Stimulated activated naive B cell treated with anti-CD40 and anti-IgM and Interleukin-4, amounts not matched to agents 10 μg/mL and 1 μg/mL and 100 μg/mL, for 72 hours (primary cell): ENCODE data around the gene STAT6.

ENCODE experiments used
- ATAC-seq, 2 donors: fragments of 150-1000 bp; cut with Tn5 transposase; replicated peaks; 2 replicates each; pipeline ENCODE4 v1.10.0; 2021; ENCODE audit warnings: moderate library complexity in 1 of 2
- DNase-seq: peaks from one replicate; pipeline ENCODE4 v3.0.0; 2021
- H3K27ac Mint-ChIP-seq: one replicate; pipeline ENCODE4 v1.8.0; 2022; ENCODE audit warnings: mild to moderate bottlenecking, mixed read lengths
- H3K27me3 Mint-ChIP-seq, 2 donors: one replicate each; pipeline ENCODE4 v1.8.0; 2022; ENCODE audit warnings: mixed read lengths in 2 of 2
- H3K36me3 Mint-ChIP-seq, 2 donors: one replicate each; pipeline ENCODE4 v1.8.0; 2022; ENCODE audit warnings: mixed read lengths in 2 of 2, mild to moderate bottlenecking in 1 of 2
- H3K4me1 Mint-ChIP-seq, 2 donors: one replicate each; pipeline ENCODE4 v1.8.0; 2022; ENCODE audit warnings: mixed read lengths in 2 of 2, mild to moderate bottlenecking in 1 of 2
- H3K4me3 Mint-ChIP-seq, 2 donors: one replicate each; pipeline ENCODE4 v1.8.0; 2022; ENCODE audit warnings: mild to moderate bottlenecking in 2 of 2, mixed read lengths in 2 of 2, moderate library complexity in 1 of 2
- H3K9me3 Mint-ChIP-seq, 2 donors: one replicate each; pipeline ENCODE4 v1.8.0; 2022; ENCODE audit warnings: mixed read lengths in 2 of 2, mild to moderate bottlenecking in 1 of 2

Gene STAT6

DNA sequence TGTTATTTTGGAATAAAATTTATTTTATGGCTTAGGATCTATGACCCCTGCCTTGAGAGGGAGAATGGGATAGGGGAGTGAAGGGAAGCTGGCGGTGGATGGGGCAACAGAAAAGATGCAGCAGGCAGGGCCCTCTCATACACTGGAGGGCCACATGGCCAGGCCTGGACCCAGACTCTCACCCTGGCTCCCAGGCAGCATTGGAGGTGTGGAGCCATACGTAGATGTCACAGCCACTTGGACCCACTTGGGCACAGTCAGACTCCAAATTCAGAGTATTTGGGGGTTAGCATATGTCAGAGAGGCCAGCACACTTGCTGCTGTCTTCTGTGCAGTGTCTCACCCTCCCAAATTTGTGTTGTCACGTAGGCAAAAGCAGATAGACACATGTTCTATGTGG lies 15.7 kb downstream of the STAT6 start:
- Mint-ChIP-seq H3K36me3 (peaks cover 63 to 90% of the 10 kb centered on the region in 2 donors), H3K4me3 (no peak overlapping the region), H3K27ac (peak overlapping the region; percentile 96), H3K9me3 (no peaks in the 10 kb centered on the region), H3K4me1 (peaks cover 74 to 91% of the 10 kb centered on the region in 2 donors), H3K27me3 (no peaks in the 10 kb centered on the region)
- ATAC-seq (no peak), DNase-seq (no peak)

DNA sequence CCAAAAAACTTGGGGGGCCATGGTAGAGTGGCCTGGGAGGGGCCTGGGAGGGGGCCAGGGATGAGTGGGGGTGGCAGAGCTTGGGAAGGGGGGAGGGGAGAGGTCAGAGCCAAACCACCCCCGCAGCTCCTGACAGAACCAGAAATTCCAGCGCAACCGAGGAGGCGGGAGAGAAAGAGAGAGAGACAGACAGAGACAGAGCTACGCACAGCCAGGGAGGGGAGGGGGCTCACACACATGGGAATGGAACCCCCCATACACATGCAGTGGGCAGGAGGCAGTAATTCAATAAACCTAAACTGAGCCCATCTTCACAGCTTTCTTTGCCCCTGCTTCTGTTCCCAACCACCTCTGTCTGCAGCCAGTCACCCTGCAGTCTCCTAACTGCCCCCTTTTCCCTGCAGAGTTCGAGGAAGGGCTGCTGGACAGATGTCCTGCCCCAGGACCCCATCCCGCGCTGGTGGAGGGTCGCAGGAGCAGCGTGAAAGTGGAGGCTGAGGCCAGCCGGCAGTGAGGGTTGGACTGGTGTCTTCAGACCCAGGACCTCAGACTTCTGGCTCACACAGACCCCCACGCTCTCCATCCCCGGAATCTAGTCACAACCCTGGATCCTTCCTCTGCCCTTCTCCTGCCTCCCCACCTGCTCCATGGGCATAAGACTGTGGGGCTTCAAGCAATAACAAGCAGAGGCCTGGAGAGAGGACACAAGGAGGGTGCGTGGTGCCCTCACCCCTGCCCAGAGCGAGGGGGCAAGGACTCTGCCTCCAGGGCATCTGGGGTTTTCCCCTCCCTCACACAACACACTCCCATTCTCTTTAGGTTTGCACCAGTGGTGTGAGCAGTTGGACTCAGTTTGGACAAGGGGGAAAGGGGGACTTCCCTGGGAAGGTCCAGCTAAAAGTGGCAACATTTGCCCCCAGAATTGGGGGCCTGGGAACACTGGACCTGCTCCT lies 16.7 kb downstream of the STAT6 start:
- H3K9me3 Mint-ChIP-seq = no peaks in the 10 kb centered on the region
- peak overlapping the region; percentile 96 for H3K27ac Mint-ChIP-seq
- H3K4me3 Mint-ChIP-seq = peak overlapping the region; percentile 73 to 83
- H3K27me3 Mint-ChIP-seq = no peaks in the 10 kb centered on the region
- ATAC-seq = peak; percentile 8 to 14
- peaks cover 74 to 91% of the 10 kb centered on the region in 2 donors for H3K4me1 Mint-ChIP-seq
- no peak for DNase-seq
- peaks cover 61 to 87% of the 10 kb centered on the region in 2 donors for H3K36me3 Mint-ChIP-seq

DNA sequence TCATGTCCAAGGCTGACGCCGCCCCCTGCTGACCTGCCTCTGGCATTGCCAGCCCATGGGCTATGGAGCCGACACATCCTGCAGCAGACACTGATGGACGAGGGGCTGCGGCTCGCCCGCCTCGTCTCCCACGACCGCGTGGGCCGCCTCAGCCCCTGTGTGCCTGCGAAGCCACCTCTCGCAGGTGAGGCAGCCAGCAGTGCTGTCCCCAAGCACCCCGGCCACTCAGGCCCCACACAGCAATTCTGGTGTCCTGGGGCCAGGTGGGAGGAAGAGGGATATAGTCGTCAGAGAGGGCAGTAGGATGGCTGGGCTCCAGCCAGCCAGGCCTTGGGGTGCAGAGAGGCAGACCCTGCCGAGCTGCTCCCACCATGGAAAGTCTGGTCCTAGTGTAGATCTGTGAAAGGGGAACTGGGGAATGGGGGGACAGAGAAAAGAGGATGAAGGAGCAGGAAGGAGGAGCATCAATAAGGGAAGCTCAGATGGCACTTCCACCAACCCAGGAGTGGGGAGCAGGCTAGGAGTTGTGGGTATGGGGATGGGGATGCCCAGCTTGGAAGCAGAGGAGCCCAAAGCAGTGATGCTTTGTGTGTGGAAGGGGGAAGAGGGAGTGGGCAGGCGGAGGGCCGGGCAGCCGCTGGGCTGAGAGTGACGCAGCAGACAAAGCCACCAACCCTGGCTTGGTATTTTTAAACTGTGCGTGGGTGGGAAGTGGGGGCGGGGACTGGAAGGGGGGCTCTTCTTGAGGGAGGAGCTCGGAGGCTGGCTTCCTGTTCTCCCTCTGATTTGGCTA lies 17.6 kb downstream of the STAT6 start:
- Mint-ChIP-seq H3K36me3 (peaks cover 53 to 80% of the 10 kb centered on the region in 2 donors), H3K9me3 (no peaks in the 10 kb centered on the region), H3K27ac (peak overlapping the region; percentile 96), H3K4me1 (peaks cover 67 to 84% of the 10 kb centered on the region in 2 donors), H3K4me3 (peak overlapping the region; percentile 73 to 83), H3K27me3 (no peaks in the 10 kb centered on the region)
- ATAC-seq = peak; percentile 51
- peak; percentile 52 for DNase-seq

DNA sequence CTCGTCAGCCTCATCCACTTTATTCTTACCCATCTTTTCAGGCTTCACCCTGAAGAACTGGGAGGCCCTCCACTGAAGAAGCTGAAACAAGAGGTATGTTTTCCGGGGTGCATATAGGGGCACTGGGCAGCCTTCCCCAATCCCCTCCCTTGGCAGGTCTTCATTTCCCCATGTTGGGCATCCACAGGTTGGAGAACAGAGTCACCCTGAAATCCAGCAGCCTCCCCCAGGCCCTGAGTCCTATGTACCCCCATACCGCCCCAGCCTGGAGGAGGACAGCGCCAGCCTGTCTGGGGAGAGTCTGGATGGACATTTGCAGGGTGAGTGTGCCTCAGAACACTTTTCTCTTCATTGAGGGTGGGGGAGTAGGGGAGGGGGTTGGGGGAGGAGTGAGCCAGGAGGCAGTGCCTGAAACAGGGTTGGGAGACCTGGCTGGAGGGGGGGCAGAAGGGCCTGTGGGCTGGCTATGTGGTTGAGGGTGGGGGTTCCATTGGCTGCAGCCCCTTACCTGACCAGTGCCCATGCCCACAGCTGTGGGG lies 18.2 kb downstream of the STAT6 start:
- ATAC-seq (no peak), DNase-seq (no peak)
- Mint-ChIP-seq H3K4me1 (peaks cover 63 to 86% of the 10 kb centered on the region in 2 donors), H3K9me3 (no peaks in the 10 kb centered on the region), H3K27me3 (no peaks in the 10 kb centered on the region), H3K4me3 (peak overlapping the region; percentile 59 to 73), H3K27ac (peak overlapping the region; percentile 96), H3K36me3 (peaks cover 51 to 77% of the 10 kb centered on the region in 2 donors)

DNA sequence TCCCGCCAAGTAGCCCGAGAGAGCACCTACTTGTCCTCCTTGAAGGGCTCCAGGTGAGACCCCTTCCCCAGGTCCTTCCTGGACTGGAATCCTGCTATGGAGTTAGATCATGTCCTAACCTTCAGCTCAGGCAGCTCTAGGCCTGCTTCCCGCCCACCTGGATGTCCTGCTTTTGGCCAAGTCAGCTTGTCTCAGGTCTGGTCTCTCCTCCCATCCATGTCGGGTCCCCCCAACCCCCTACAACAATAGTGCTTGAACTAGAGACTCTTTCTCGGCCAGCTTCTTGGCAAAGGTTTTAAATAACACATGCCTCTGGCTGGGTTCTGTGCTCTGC lies 18.7 kb downstream of the STAT6 start:
- ATAC-seq (no peak), DNase-seq (no peak)
- H3K27ac Mint-ChIP-seq = peak overlapping the region; percentile 96
- no peaks in the 10 kb centered on the region for H3K27me3 Mint-ChIP-seq
- no peaks in the 10 kb centered on the region for H3K9me3 Mint-ChIP-seq
- H3K4me1 Mint-ChIP-seq = peaks cover 66 to 89% of the 10 kb centered on the region in 2 donors
- peaks cover 50 to 76% of the 10 kb centered on the region in 2 donors for H3K36me3 Mint-ChIP-seq
- peak overlapping the region; percentile 57 to 73 for H3K4me3 Mint-ChIP-seq

DNA sequence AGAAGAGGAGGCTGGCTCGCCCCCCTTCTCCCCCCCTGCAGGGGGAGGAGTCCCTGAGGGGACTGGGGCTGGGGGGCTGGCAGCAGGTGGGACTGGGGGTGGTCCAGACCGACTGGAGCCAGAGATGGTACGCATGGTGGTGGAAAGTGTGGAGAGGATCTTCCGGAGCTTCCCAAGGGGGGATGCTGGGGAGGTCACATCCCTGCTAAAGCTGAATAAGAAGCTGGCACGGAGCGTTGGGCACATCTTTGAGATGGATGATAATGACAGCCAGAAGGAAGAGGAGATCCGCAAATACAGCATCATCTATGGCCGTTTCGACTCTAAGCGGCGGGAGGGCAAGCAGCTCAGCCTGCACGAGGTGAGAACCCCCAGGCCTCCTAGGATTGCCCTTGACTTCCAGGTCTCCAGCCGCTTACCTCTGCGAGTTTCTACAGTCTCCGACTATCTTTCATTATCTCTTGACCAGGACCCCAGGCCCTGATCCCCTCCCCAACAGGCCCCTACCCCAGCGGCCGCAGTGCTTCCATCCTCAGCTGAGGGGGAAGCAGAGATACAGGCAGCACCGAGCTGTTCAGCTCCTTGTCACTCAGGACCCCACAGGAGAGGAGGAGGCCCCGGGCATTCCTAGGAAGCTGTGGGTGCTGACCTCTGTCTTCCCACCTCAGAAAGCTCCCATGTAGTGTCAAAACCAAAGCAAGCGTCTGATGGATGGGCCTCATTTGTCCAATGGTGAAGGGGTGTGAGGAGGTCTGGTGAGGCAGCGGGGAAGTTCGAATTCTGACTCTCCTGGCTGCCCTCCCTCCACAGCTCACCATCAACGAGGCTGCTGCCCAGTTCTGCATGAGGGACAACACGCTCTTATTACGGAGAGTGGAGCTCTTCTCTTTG lies 19.3 kb downstream of the STAT6 start:
- Mint-ChIP-seq H3K27me3 (no peaks in the 10 kb centered on the region), H3K4me3 (peak overlapping the region; percentile 58 to 73), H3K9me3 (no peaks in the 10 kb centered on the region), H3K27ac (peak overlapping the region; percentile 96), H3K4me1 (peaks cover 61 to 83% of the 10 kb centered on the region in 2 donors), H3K36me3 (peaks cover 44 to 70% of the 10 kb centered on the region in 2 donors)
- no peak for DNase-seq
- no peak for ATAC-seq

DNA sequence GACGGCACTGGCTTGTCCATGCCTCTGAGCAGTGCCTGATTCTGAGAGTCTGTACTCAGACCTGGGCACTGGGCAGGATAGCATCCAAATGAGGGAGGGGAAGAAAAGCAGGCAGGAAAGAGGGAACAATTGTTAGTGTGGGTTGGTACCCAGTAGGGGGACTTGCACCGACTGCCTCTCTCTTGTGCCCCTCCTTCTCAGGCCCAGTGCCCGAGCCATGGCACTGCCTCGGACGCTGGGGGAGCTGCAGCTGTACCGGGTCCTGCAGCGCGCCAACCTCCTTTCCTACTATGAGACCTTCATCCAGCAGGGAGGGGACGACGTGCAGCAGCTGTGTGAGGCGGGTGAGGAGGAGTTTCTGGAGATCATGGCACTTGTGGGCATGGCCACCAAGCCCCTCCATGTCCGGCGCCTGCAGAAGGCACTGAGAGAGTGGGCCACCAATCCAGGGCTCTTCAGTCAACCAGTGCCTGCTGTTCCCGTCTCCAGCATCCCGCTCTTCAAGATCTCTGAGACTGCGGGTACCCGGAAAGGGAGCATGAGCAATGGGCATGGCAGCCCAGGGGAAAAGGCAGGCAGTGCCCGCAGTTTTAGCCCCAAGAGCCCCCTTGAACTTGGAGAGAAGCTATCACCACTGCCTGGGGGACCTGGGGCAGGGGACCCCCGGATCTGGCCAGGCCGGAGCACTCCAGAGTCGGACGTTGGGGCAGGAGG lies 20.1 kb downstream of the STAT6 start:
- no peak for ATAC-seq

DNA sequence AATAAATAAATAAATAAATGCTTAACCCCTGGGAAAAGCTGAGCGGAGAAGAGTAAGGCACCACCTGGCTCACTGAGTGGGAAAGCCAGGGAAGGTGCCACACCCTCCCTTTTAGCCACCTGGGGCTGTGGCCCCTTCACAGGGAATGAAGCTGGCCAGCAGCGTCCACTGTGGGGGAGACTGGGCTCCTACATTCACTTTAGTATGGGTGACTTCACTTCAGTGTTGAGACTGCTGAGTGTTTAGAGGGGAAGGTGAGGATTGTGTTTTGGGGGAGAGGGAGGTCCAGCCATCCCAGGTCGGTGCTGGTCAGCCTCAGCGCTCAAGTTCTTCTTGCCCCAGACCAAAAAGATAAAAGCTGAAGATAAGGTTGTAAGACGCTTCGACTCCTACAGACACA lies 20.7 kb downstream of the STAT6 start:
- Mint-ChIP-seq H3K27ac (peak overlapping the region; percentile 7), H3K9me3 (no peaks in the 10 kb centered on the region), H3K36me3 (peaks cover 36 to 57% of the 10 kb centered on the region in 2 donors), H3K27me3 (no peaks in the 10 kb centered on the region), H3K4me3 (peak overlapping the region; percentile 58 to 91), H3K4me1 (peaks cover 58 to 83% of the 10 kb centered on the region in 2 donors)
- no peak for DNase-seq
- no peak for ATAC-seq

More for the DNA sequence above, 20.1 kb downstream of the STAT6 start:
- peak overlapping the region; percentile 58 to 91 for H3K4me3 Mint-ChIP-seq
- peaks cover 38 to 61% of the 10 kb centered on the region in 2 donors for H3K36me3 Mint-ChIP-seq
- peaks cover 58 to 83% of the 10 kb centered on the region in 2 donors for H3K4me1 Mint-ChIP-seq
- no peak for DNase-seq
- H3K9me3 Mint-ChIP-seq = no peaks in the 10 kb centered on the region
- H3K27ac Mint-ChIP-seq = peak overlapping the region; percentile 60
- no peaks in the 10 kb centered on the region for H3K27me3 Mint-ChIP-seq

DNA sequence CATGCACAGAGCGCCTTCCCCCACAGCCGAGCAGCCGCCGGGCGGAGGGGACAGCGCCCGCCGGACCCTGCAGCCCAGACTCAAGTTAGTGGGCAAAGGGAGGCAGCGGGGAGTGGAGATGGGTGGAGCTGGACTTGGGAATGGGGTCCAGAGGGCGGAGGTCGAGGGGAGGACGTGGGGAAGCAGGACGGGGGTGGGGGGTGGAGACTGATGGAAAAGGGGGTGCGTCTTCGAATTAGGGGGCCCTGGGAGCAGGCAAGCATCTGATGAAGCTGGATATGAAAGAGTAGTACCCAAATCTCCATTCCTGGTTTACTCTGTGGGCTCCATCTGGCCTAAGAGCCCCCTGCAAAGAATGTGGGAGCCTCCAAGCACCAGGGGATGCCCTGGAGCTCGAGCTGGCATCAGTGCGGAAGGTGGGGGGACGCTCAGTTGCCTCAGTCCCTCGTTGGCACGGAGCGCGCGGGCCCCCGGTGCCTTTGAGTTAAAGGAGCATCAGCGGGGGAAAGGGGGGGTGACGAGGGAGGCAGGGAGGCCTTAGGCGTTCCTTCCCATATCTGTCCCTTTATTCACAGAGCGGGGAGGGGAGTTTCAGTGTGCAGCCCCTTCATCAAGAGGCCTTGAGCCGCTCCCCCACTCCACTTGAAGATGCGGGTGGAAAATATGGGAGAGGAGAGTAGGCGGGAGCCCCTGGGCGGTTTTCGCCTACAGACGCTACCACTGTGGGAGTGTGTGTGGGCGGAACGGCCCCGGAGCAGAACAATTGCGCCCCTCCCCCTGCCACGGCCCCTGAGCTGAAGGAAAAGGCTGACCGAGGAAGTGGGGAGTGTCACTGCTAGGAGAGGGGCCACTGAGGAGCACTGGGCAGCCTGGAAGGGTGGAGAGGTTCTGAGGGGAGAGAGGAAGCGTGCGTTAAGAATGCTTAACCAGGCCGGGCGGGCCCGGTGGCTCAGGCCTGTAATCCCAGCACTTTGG lies 21.6 kb downstream of the STAT6 start:
- Mint-ChIP-seq H3K4me3 (peak overlapping the region; percentile 91 to 97), H3K36me3 (peaks cover 33 to 47% of the 10 kb centered on the region in 2 donors), H3K27ac (peak overlapping the region; percentile 96), H3K27me3 (no peaks in the 10 kb centered on the region), H3K4me1 (peaks cover 54 to 82% of the 10 kb centered on the region in 2 donors), H3K9me3 (no peaks in the 10 kb centered on the region)
- ATAC-seq (no peak), DNase-seq (no peak)

DNA sequence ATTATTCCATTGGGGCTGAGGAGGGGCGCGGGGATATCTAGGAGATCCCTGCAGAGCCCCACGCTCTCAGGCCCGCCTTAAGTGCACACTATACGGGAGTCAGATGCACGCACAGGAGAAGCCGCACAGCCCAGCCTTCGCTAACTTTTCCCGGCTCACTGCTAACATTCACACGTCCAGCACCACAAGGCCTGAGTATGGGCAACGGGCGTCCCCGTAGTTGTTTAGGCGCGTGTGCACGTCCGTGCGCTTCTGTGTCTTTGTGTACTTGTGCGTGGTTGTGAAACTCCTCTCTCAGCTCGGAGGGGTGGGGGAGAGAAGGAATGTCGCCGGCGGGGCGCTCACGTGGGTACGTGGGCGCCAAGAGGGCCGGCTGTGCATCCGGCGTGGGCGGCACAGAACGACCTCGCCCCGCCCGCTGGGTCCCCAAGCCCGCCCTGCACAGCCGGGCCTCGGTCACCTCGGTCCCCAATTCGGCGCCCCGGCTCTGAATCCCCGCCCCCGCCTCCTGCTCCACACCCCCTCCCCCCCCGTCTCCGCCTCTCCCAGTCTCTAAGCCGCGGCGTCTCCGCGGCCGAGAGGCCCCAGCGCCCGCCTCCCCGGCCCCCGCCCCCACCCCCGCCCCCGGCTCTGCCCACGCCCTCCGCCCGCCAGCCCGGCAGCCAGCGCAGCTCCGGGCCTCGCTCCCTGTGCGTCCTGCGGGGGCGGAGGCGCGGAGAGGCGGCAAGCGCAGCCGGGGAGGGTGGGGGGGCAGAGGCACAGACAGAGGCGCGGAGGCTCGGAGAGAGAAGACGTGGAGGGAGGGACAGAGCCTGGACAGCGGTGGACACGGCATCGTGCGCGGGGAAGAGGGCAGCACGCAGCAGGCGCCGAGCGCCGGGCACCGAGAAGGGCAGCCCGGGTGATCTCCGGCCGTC lies 22.6 kb downstream of the STAT6 start, which contains the start of gene NAB2:
Gene NAB2, plus strand, starts transcription at position 761 of the 917 bp plus-strand sequence. CDS start 158 bp downstream, outside the sequence.
- Mint-ChIP-seq H3K36me3 (peaks cover 30 to 38% of the 10 kb centered on the region in 2 donors), H3K27ac (peak within 1 kb of the TSS; percentile 99), H3K27me3 (no peaks in the 10 kb centered on the region), H3K4me1 (peaks cover 48 to 78% of the 10 kb centered on the region in 2 donors), H3K4me3 (peak within 1 kb of the TSS; percentile 91 to 98), H3K9me3 (no peaks in the 10 kb centered on the region)
- peak; percentile 49 to 54 for ATAC-seq
- peak; percentile 88 for DNase-seq

DNA sequence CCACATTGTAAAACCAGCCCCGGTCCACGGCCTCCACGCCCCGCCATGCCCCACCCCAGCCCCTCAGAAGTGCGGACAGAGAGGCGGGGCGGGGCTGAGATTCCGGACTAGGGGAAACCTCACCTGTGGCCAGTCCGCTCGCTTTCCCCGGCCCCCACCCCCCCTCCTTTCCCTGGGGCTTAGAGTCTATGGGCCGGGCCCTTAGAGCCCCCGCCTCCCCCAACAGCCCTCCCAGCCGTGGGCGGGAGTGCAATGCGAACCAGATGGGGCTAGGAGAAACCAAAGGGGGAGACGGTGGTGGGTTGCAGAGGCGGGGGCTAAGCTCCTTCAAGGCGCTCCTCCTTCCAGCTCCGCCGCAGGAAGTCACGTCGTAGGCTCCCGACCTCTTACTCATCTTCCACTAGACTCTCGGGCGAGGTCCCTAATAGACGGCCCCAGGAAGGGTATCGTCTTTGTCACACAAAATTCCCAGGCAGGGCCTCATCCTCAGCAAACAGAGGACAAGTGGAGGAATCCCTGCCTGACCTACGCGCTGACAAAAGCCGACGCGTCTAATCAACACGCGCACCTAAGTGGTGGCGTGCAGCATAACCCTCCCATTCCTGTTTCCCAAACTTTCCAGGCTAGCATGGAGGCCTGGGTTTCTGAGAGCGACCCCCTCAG lies 23.3 kb downstream of the STAT6 start:
- Mint-ChIP-seq H3K27ac (peak overlapping the region; percentile 99), H3K4me1 (peaks cover 43 to 70% of the 10 kb centered on the region in 2 donors), H3K36me3 (peaks cover 25 to 31% of the 10 kb centered on the region in 2 donors), H3K27me3 (no peaks in the 10 kb centered on the region), H3K9me3 (no peaks in the 10 kb centered on the region), H3K4me3 (peak overlapping the region; percentile 91 to 98)
- DNase-seq (no peak), ATAC-seq (peak; percentile 52 to 54)
